Mucosa of stomach (tissue), 1 donor: ENCODE results near the gene CFTR.
"Not testable (repeated sequence)": the region's sequence is repeated elsewhere in the genome, so short reads cannot be mapped to it uniquely, and the experiment has no call there.

Experiments
- H3K27me3 ChIP-seq: one replicate; pipeline ENCODE4 v1.7.0; 2013; ENCODE audit warnings: mild to moderate bottlenecking, low read length; ENCODE audit not compliant: control insufficient read depth, insufficient read depth
- H3K36me3 ChIP-seq: one replicate; pipeline ENCODE4 v1.7.0; 2013; ENCODE audit warnings: low read length; ENCODE audit not compliant: control insufficient read depth, insufficient read depth
- H3K4me1 ChIP-seq: one replicate; pipeline ENCODE4 v1.7.0; 2013; ENCODE audit warnings: mild to moderate bottlenecking, low read length; ENCODE audit not compliant: control insufficient read depth, insufficient read depth
- H3K4me3 ChIP-seq: one replicate; pipeline ENCODE4 v1.7.0; 2013; ENCODE audit warnings: low read length
- H3K9ac ChIP-seq: one replicate; pipeline ENCODE4 v1.7.0; 2013; ENCODE audit warnings: mild to moderate bottlenecking, low read length, moderate library complexity
- H3K9me3 ChIP-seq: one replicate; pipeline ENCODE4 v1.7.0; 2013; ENCODE audit warnings: mild to moderate bottlenecking, low read length, moderate library complexity; ENCODE audit not compliant: control insufficient read depth
- donor health status: Pancreatic carcinoma.

CFTR gene

DNA sequence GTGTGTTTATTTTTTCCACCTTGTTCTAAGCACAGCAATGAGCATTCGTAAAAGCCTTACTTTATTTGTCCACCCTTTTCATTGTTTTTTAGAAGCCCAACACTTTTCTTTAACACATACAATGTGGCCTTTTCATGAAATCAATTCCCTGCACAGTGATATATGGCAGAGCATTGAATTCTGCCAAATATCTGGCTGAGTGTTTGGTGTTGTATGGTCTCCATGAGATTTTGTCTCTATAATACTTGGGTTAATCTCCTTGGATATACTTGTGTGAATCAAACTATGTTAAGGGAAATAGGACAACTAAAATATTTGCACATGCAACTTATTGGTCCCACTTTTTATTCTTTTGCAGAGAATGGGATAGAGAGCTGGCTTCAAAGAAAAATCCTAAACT, 28.9 kb downstream of the CFTR start:
- no peak overlapping the region for H3K4me3 ChIP-seq
- no peaks in the 10 kb centered on the region for H3K27me3 ChIP-seq
- H3K36me3 ChIP-seq: no peaks in the 10 kb centered on the region

DNA sequence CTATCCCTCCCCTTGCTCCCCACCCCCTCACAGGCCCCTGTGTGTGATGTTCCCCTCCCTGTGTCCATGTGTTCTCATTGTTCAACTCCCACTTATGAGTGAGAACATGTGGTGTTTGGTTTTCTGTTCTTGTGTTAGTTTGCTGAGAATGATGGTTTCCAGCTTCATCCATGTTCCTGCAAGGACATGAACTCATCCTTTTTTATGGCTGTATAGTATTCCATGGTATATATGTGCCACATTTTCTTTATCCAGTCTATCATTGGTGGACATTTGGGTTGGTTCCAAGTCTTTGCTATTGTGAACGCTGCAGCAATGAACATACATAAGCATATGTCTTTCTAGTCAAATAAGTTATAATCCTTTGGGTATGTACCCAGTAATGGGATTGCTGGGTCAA, 37.4 kb downstream of the CFTR start:
- H3K9ac ChIP-seq, H3K9me3 ChIP-seq, H3K4me3 ChIP-seq, H3K36me3 ChIP-seq, H3K27me3 ChIP-seq, H3K4me1 ChIP-seq: not testable (repeated sequence)

More for the DNA sequence above, 28.9 kb downstream of the CFTR start:
- Histone ChIP-seq H3K9me3 (no peaks in the 10 kb centered on the region), H3K4me1 (no peaks in the 10 kb centered on the region), H3K9ac (no peak overlapping the region)

DNA sequence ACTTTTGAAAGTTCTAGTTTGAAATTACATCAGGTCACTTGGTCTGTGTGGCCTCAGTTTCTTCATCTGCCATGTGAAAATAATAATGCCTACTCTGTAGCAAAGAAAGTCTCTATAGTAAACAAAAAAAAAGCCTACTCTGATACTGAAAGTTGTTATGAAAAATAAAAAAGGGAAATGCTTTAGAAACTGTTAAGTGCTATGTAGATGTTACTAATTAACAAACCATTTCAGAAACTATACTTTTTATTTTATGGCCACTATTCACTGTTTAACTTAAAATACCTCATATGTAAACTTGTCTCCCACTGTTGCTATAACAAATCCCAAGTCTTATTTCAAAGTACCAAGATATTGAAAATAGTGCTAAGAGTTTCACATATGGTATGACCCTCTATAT, 50.6 kb downstream of the CFTR start:
- no peaks in the 10 kb centered on the region for H3K27me3 ChIP-seq
- no peaks in the 10 kb centered on the region for H3K36me3 ChIP-seq
- peaks cover 5% of the 10 kb centered on the region for H3K4me1 ChIP-seq
- H3K9ac ChIP-seq: no peak overlapping the region
- H3K9me3 ChIP-seq: no peaks in the 10 kb centered on the region
- no peak overlapping the region for H3K4me3 ChIP-seq

DNA sequence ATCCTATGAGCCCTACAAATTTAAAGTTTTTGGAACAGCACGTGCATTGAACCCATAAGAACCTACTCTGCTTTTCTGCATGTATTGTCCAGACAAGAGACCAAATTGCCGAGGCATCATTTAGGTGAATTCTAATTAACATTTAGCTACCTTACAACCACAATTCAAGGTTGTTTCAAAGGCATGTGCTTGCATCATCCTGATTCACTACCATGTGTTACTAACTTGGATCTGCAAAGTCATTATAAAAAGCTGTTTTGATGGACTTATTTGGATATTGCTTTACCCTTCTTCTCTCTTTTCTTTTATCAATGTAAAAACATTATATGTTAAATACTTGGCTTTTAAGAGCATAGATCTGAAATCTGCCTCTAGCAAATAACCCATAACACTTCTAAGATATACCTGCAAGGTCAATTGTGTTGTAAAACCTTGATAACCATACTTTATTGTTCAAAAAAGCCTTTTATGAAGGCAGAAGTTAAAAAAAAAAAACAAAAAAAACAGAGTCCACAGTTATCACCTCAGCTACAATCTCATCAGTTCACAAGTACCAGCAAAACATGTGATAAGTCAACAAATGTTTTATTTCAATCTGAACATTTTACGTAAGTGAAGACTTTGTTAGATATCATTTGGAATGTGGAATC, 51.9 kb downstream of the CFTR start:
- no peaks in the 10 kb centered on the region for H3K27me3 ChIP-seq
- no peak overlapping the region for H3K4me3 ChIP-seq
- peaks cover 5% of the 10 kb centered on the region for H3K4me1 ChIP-seq
- no peak overlapping the region for H3K9ac ChIP-seq
- H3K36me3 ChIP-seq: no peaks in the 10 kb centered on the region
- H3K9me3 ChIP-seq: no peaks in the 10 kb centered on the region

DNA sequence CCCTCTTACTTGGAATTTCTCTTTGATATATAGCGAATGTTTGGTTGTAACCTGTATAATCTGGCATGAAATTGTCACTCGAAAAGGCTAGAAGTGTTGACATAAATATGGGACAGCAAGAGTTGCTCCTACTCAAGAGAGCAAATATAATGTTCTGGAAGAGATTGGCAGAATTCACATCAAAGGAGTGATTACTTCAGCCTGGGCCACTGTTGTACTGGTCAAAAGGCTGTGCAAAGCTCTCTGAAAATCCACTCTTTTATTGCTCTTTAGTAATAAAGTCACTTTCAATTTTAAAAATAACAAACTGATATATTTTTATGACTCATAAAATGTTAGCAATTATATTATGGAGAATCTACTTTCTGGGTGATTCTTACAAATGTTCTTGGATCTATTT, 58.2 kb downstream of the CFTR start:
- no peak overlapping the region for H3K4me3 ChIP-seq
- no peaks in the 10 kb centered on the region for H3K36me3 ChIP-seq

DNA sequence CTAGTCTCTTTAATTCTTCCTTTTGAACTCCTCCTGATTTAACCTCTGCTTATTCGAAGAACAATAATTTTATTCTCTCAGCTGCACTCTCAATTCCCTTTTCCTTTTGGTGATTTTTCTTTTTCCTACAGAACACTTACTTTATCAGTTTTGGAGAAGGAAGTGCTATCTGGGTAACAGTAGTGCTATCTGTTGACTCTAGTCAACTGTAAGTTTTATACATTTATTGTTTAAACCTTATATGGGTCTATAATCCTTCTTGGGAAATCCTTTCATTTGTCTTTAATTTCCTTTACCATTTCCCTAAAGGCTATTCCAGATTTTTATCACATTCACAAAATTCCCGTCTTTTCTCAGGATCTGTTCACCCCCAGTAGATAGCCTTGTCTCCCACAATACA, 64.2 kb downstream of the CFTR start:
- H3K36me3 ChIP-seq: no peaks in the 10 kb centered on the region

More for the DNA sequence above, 58.2 kb downstream of the CFTR start:
- no peaks in the 10 kb centered on the region for H3K4me1 ChIP-seq
- H3K9me3 ChIP-seq: no peaks in the 10 kb centered on the region
- no peaks in the 10 kb centered on the region for H3K27me3 ChIP-seq
- no peak overlapping the region for H3K9ac ChIP-seq

DNA sequence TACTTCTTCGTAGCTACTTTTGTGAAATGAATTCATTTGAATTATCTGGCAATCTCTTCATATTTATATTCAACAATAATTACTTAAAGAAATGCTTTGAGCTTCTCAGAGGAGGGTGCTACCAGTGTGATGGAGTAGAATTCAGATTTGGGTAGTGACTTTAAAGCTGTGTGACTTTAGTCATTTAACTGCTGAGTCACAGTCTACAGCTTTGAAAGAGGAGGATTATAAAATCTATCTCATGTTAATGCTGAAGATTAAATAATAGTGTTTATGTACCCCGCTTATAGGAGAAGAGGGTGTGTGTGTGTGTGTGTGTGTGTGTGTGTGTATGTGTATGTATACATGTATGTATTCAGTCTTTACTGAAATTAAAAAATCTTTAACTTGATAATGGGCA, 68.2 kb downstream of the CFTR start:
- Histone ChIP-seq H3K9me3 (no peaks in the 10 kb centered on the region), H3K27me3 (no peaks in the 10 kb centered on the region), H3K4me1 (peaks cover 6% of the 10 kb centered on the region), H3K36me3 (no peaks in the 10 kb centered on the region), H3K4me3 (no peak overlapping the region), H3K9ac (no peak overlapping the region)

More for the DNA sequence above, 64.2 kb downstream of the CFTR start:
- Histone ChIP-seq H3K9me3 (no peaks in the 10 kb centered on the region), H3K4me1 (peaks cover 6% of the 10 kb centered on the region), H3K9ac (no peak overlapping the region), H3K4me3 (no peak overlapping the region), H3K27me3 (no peaks in the 10 kb centered on the region)

DNA sequence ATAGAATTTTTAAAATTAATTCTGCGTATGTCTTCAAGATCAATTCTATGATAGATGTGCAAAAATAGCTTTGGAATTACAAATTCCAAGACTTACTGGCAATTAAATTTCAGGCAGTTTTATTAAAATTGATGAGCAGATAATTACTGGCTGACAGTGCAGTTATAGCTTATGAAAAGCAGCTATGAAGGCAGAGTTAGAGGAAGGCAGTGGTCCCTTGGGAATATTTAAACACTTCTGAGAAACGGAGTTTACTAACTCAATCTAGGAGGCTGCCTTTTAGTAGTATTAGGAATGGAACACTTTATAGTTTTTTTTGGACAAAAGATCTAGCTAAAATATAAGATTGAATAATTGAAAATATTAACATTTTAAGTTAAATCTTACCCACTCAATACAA, 70.8 kb downstream of the CFTR start:
- H3K9me3 ChIP-seq: no peaks in the 10 kb centered on the region
- H3K27me3 ChIP-seq: no peaks in the 10 kb centered on the region
- H3K9ac ChIP-seq: no peak overlapping the region
- H3K4me3 ChIP-seq: no peak overlapping the region
- H3K4me1 ChIP-seq: peaks cover 6% of the 10 kb centered on the region
- H3K36me3 ChIP-seq: no peaks in the 10 kb centered on the region

DNA sequence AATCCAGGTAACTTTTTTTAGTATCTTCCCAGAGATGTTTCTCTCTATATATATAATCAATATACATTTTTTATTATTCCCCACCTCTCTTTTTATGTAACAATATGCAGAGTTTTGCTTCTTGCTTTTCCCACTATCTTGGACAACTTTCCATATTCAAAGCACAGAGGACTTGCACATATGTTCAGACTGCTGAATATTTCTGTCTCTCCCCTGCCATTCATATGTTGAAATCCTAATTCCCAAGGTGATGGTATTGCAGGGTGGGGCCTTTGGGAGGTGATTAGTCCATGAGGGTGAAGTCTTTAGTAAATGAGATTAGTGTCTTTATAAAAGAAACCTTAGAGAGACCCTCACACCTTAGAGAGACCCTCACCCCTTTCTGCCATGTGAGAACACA, 72.8 kb downstream of the CFTR start:
- Histone ChIP-seq H3K27me3 (no peaks in the 10 kb centered on the region), H3K4me1 (peaks cover 5% of the 10 kb centered on the region), H3K4me3 (no peak overlapping the region), H3K36me3 (no peaks in the 10 kb centered on the region), H3K9ac (no peak overlapping the region), H3K9me3 (no peaks in the 10 kb centered on the region)

DNA sequence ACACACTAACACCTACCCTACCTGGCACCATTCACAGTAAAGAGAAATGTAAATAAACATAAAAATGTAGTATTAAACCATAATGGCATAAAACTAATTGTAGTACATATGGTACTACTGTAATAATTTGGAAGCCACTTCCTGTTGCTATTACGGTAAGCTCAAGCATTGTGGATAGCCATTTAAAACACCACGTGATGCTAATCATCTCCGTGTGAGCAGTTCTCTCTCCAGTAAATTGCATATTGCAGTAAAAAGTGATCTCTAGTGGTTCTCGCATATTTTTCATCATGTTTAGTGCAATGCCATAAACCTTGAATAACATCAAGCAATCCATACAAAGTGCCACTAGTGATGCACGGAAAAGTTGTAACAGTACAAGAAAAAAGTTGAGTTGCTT, 75.4 kb downstream of the CFTR start:
- H3K9ac ChIP-seq: no peak overlapping the region
- no peaks in the 10 kb centered on the region for H3K4me1 ChIP-seq
- no peaks in the 10 kb centered on the region for H3K36me3 ChIP-seq
- no peaks in the 10 kb centered on the region for H3K27me3 ChIP-seq
- H3K9me3 ChIP-seq: no peaks in the 10 kb centered on the region
- no peak overlapping the region for H3K4me3 ChIP-seq

DNA sequence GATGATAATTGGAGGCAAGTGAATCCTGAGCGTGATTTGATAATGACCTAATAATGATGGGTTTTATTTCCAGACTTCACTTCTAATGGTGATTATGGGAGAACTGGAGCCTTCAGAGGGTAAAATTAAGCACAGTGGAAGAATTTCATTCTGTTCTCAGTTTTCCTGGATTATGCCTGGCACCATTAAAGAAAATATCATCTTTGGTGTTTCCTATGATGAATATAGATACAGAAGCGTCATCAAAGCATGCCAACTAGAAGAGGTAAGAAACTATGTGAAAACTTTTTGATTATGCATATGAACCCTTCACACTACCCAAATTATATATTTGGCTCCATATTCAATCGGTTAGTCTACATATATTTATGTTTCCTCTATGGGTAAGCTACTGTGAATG, 79.6 kb downstream of the CFTR start:
- H3K36me3 ChIP-seq: no peaks in the 10 kb centered on the region
- H3K9ac ChIP-seq: no peak overlapping the region
- no peaks in the 10 kb centered on the region for H3K4me1 ChIP-seq
- no peaks in the 10 kb centered on the region for H3K9me3 ChIP-seq
- H3K4me3 ChIP-seq: no peak overlapping the region
- H3K27me3 ChIP-seq: no peaks in the 10 kb centered on the region

DNA sequence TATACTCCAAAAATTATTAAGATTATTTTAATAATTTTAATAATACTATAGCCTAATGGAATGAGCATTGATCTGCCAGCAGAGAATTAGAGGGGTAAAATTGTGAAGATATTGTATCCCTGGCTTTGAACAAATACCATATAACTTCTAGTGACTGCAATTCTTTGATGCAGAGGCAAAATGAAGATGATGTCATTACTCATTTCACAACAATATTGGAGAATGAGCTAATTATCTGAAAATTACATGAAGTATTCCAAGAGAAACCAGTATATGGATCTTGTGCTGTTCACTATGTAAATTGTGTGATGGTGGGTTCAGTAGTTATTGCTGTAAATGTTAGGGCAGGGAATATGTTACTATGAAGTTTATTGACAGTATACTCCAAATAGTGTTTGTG, 80.2 kb downstream of the CFTR start:
- H3K9me3 ChIP-seq: no peaks in the 10 kb centered on the region
- no peak overlapping the region for H3K9ac ChIP-seq
- H3K27me3 ChIP-seq: no peaks in the 10 kb centered on the region
- no peaks in the 10 kb centered on the region for H3K36me3 ChIP-seq
- H3K4me3 ChIP-seq: no peak overlapping the region
- H3K4me1 ChIP-seq: no peaks in the 10 kb centered on the region

DNA sequence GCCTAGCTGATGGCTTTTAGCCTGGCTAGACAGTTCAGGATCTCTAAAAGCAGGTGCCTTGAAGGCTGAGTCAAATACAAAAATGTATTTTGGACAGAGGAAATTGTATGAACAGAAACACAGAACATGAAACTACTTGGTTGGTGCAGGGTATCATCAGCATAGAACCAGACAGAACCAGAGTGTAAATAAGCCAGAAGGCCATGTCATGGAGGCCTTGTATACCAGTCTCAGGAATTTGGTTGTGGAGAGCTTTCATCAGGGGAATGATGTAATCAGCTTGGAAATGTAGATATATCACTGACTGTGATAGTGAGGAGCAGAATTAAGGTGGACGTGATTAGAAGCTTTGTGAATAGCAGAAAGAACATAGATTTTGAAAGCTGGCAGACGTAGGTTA, 82.9 kb downstream of the CFTR start:
- Histone ChIP-seq H3K9me3 (no peaks in the 10 kb centered on the region), H3K27me3 (no peaks in the 10 kb centered on the region), H3K36me3 (no peaks in the 10 kb centered on the region)

More for the DNA sequence above, 82.9 kb downstream of the CFTR start:
- Histone ChIP-seq H3K4me1 (peaks cover 12% of the 10 kb centered on the region), H3K9ac (no peak overlapping the region), H3K4me3 (no peak overlapping the region)
